SK-N-MC (cell line): Measurements from ENCODE around the gene BTLA.
"Not testable (repeated sequence)": the region's sequence is repeated elsewhere in the genome, so short reads cannot be mapped to it uniquely, and the experiment has no call there.

Source experiments
- EZH2 ChIP-seq: fragments of 200-600 bp; sonication (generic); IDR thresholded peaks from one replicate; pipeline ENCODE4 v1.6.1; 2017; ENCODE audit warnings: antibody characterized with exemption
- FOXP2 ChIP-seq: optimal IDR thresholded peaks from 2 replicates; pipeline ENCODE3; 2011; ENCODE audit warnings: mild to moderate bottlenecking, moderate library complexity; ENCODE audit not compliant: insufficient read depth; ENCODE audit errors: extremely low read length, control extremely low read depth
- POLR2AphosphoS5 ChIP-seq: IDR thresholded peaks from 2 replicates; pipeline ENCODE4 v1.6.1; 2012; ENCODE audit warnings: mild to moderate bottlenecking, low read depth, low read length, borderline replicate concordance

DNA sequence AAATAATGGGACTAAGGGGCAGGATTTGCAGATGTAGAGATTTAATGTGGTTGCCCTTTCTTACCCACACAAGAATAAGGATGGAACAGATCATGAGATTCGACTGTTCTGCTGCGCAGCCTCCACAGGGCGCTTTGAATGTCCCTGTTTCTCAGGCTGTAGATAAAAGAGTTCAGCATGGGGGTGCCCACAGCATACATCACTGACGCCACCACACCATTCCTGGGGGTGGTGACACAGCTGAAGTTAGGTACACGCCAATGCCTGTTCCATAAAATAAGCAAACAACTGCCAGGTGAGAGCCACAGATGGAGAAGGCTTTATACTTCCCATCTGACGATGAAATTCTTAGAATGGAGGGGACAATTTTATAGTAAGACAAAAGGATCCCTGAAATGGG lies 24.9 kb upstream of the BTLA start:
- TF ChIP-seq POLR2AphosphoS5, EZH2, FOXP2: not testable (repeated sequence)
